K562 (cell line): ENCODE data around the gene MSMO1. TPM values are rescaled to one million over a fixed set of nuclear protein-coding genes. Genes with fewer than 3 reads are reported as not detected.
A peak's percentile ranks its signal among the peaks of the same experiment; 100 is the strongest.

Source experiments
- ATAC-seq: fragments of 200-7000 bp; cut with Tn5 transposase; 3 replicates; pipeline ENCODE4 v1.9.1; 2020; ENCODE audit warnings: moderate library complexity
- BruUV-seq: library from RNA; stranded (reverse); fragments of 400-500 nt; replicated peaks from 2 replicates; lab custom pipeline; 2021; lab: Mats Ljungman, UMichigan
- CTCF ChIA-PET: fragments of 300-600 bp; formaldehyde crosslinking; extraction: SDS; loops from one replicate; lab custom pipeline; 2021; ENCODE audit warnings: low intra/inter-chr PET ratio; lab: Yijun Ruan, JAX
- POLR2A ChIA-PET: fragments of 300-600, 350-650 bp; sonication (Branson Sonifier 250); formaldehyde crosslinking; extraction: SDS; loops from one replicate; lab custom pipeline; 2021; ENCODE audit warnings: antibody characterized with exemption, inconsistent platforms; lab: Yijun Ruan, JAX
- DNase-seq, 4 experiments: peaks; one replicate each; pipeline versions ENCODE4 v3.0.0 to v3.0.0-alpha.2; 2011 to 2018; ENCODE audit warnings: low spot score in 3 of 4, mixed read lengths in 3 of 4; ENCODE audit errors: extremely low read depth in 1 of 4
- FAIRE-seq: peaks from 2 replicates; lab custom pipeline; 2011; peaks lifted over from hg19 to GRCh38; lab: Jason Lieb, UNC
- H2AFZ ChIP-seq: 2 replicates; pipeline ENCODE4 v1.6.0; 2011; ENCODE audit warnings: low read depth, low read length, control low read depth, inconsistent platforms
- H3K27ac ChIP-seq: fragments of 200-600 bp; 3 replicates; pipeline ENCODE4 v1.8.0; 2011; ENCODE audit warnings: low read depth, mild to moderate bottlenecking, control low read depth, inconsistent platforms, low read length, moderate library complexity, mixed read lengths; ENCODE audit errors: extremely low read depth
- H3K27me3 ChIP-seq, 2 experiments: fragments of 300-600 bp in 1 of 2; 2 replicates in 1 of 2; 3 replicates in 1 of 2; pipeline versions ENCODE4 v1.6.0 to v1.8.0; 2011; ENCODE audit warnings: inconsistent platforms in 2 of 2, low read length in 2 of 2, mild to moderate bottlenecking in 1 of 2, mixed read lengths in 1 of 2, moderate library complexity in 1 of 2; ENCODE audit not compliant: control insufficient read depth in 2 of 2, insufficient read depth in 2 of 2
- H3K36me3 ChIP-seq: fragments of 300-600 bp; 3 replicates; pipeline ENCODE4 v1.8.0; 2011; ENCODE audit warnings: mild to moderate bottlenecking, low read length, inconsistent platforms; ENCODE audit not compliant: control insufficient read depth, insufficient read depth
- H3K4me1 ChIP-seq, 2 experiments: fragments of 200-600 bp in 1 of 2; replicated peaks in 1 of 2; 2 replicates in 1 of 2; 3 replicates in 1 of 2; pipeline versions ENCODE4 v1.5.1 to v1.8.0; 2011; ENCODE audit warnings: inconsistent platforms in 2 of 2, low read length in 2 of 2, mild to moderate bottlenecking in 1 of 2, mixed read lengths in 1 of 2, moderate library complexity in 1 of 2; ENCODE audit not compliant: control insufficient read depth in 2 of 2, insufficient read depth in 2 of 2
- H3K4me2 ChIP-seq: 2 replicates; pipeline ENCODE4 v1.6.1; 2011; ENCODE audit warnings: low read length, control low read depth, inconsistent platforms, mixed read lengths; ENCODE audit not compliant: insufficient read depth
- H3K4me3 ChIP-seq: fragments of 200-600 bp; sonication (generic), shearing (Covaris generic); 2 replicates; pipeline ENCODE4 v1.5.1; 2016; ENCODE audit warnings: control low read depth, inconsistent platforms
- H3K79me2 ChIP-seq: fragments of 200-600 bp; 3 replicates; pipeline ENCODE4 v1.8.0; 2011; ENCODE audit warnings: low read length, inconsistent platforms; ENCODE audit not compliant: control insufficient read depth, insufficient read depth
- H3K9ac ChIP-seq, 2 experiments: 2 replicates each; pipeline versions ENCODE4 v1.6.0 to v1.6.1; 2011; ENCODE audit warnings: low read depth in 2 of 2, low read length in 2 of 2, control low read depth in 1 of 2, inconsistent platforms in 1 of 2, mild to moderate bottlenecking in 1 of 2, mixed read lengths in 1 of 2; ENCODE audit not compliant: insufficient read depth in 1 of 2
- H3K9me1 ChIP-seq: one replicate; pipeline ENCODE4 v1.6.0; 2011; ENCODE audit warnings: inconsistent platforms, mild to moderate bottlenecking, low read length, moderate library complexity; ENCODE audit not compliant: control insufficient read depth, insufficient read depth
- H3K9me3 ChIP-seq: replicated peaks from 2 replicates; pipeline ENCODE4 v1.5.1; 2011; ENCODE audit warnings: low read depth, low read length, inconsistent platforms; ENCODE audit not compliant: control insufficient read depth, insufficient read depth
- H4K20me1 ChIP-seq: replicated peaks from 2 replicates; pipeline ENCODE4 v1.6.1; 2011; ENCODE audit warnings: low read length, inconsistent platforms, mixed read lengths; ENCODE audit not compliant: control insufficient read depth, insufficient read depth
- ARID2 ChIP-seq: fragments of 450-650 bp; IDR thresholded peaks from 2 replicates; pipeline ENCODE4 v1.6.1; 2017; ENCODE audit warnings: antibody characterized with exemption, mild to moderate bottlenecking
- ARNT ChIP-seq, 2 experiments: fragments of 450-650 bp; IDR thresholded peaks; 2 replicates each; pipeline ENCODE4 v1.6.1; 2016; ENCODE audit warnings: mild to moderate bottlenecking in 1 of 2
- CBFA2T2 ChIP-seq: fragments of 450-650 bp; conservative IDR thresholded peaks from 2 replicates; pipeline ENCODE4 v1.6.1; 2017; ENCODE audit warnings: mild to moderate bottlenecking
- CC2D1A ChIP-seq: fragments of 450-650 bp; IDR thresholded peaks from 2 replicates; pipeline ENCODE4 v1.6.1; 2017; ENCODE audit warnings: mild to moderate bottlenecking
- E2F3 ChIP-seq: fragments of 250-450 bp; sonication (Bioruptor Pico); IDR thresholded peaks from 2 replicates; pipeline ENCODE4 v1.4.0; 2020; ENCODE audit warnings: mild to moderate bottlenecking
- ELF4 ChIP-seq: fragments of 450-650 bp; formaldehyde crosslinking; IDR thresholded peaks from 2 replicates; pipeline ENCODE4 v1.4.0; 2022; ENCODE audit warnings: missing genetic modification characterization
- HDAC2 ChIP-seq: fragments of 450-650 bp; IDR thresholded peaks from 2 replicates; pipeline ENCODE4 v1.6.1; 2016; ENCODE audit warnings: mild to moderate bottlenecking
- HNRNPH1 ChIP-seq: fragments of 200-400 bp; formaldehyde crosslinking; optimal IDR thresholded peaks from 2 replicates; pipeline ENCODE3; 2017; ENCODE audit warnings: low read depth, mild to moderate bottlenecking, low read length, moderate library complexity
- KAT7 ChIP-seq: sonication (generic); formaldehyde crosslinking; IDR thresholded peaks from 2 replicates; pipeline ENCODE4 v1.8.0; 2022; ENCODE audit warnings: missing genetic modification reagents, mild to moderate bottlenecking, borderline replicate concordance
- MYBL2 ChIP-seq, 2 experiments: fragments of 450-650 bp in 1 of 2; sonication (generic) in 1 of 2; formaldehyde crosslinking in 1 of 2; IDR thresholded peaks; 2 replicates each; pipeline versions ENCODE4 v1.6.1 to v1.8.1; 2017 to 2022; ENCODE audit warnings: borderline replicate concordance in 1 of 2, inconsistent platforms in 1 of 2, low read depth in 1 of 2, mild to moderate bottlenecking in 1 of 2, missing genetic modification reagents in 1 of 2, moderate library complexity in 1 of 2
- NFRKB ChIP-seq: fragments of 450-650 bp; IDR thresholded peaks from 2 replicates; pipeline ENCODE4 v1.6.1; 2016; ENCODE audit warnings: low read depth
- PRMT5 ChIP-seq: sonication (generic); formaldehyde crosslinking; IDR thresholded peaks from 2 replicates; pipeline ENCODE4 v1.5.0; 2020; ENCODE audit warnings: missing genetic modification reagents
- RNF2 ChIP-seq: sonication (generic); IDR thresholded peaks from 2 replicates; pipeline ENCODE4 v1.6.1; 2016
- SRSF3 ChIP-seq: fragments of 200-400 bp; formaldehyde crosslinking; IDR thresholded peaks from 2 replicates; pipeline ENCODE4 v1.6.1; 2016; ENCODE audit warnings: mild to moderate bottlenecking, low read length, moderate library complexity; ENCODE audit not compliant: insufficient read depth
- SRSF9 ChIP-seq: fragments of 200-400 bp; formaldehyde crosslinking; IDR thresholded peaks from 2 replicates; pipeline ENCODE4 v1.6.1; 2017; ENCODE audit warnings: low read depth, low read length, borderline replicate concordance
- STAT5B ChIP-seq: fragments of 250-450 bp; sonication (Bioruptor Pico); IDR thresholded peaks from 2 replicates; pipeline ENCODE4 v1.8.0; 2021; ENCODE audit warnings: mild to moderate bottlenecking, inconsistent platforms
- ZKSCAN3 ChIP-seq: fragments of 250-450 bp; sonication (Bioruptor Pico); IDR thresholded peaks from 2 replicates; pipeline ENCODE4 v1.4.0; 2020
- ZNF140 ChIP-seq: fragments of 250-450 bp; sonication (Bioruptor Pico); IDR thresholded peaks from 2 replicates; pipeline ENCODE4 v1.8.0; 2021; ENCODE audit warnings: moderate library complexity, mild to moderate bottlenecking, inconsistent platforms
- ZNF311 ChIP-seq: fragments of 250-450 bp; sonication (Bioruptor Pico); IDR thresholded peaks from 2 replicates; pipeline ENCODE4 v1.4.0; 2020; ENCODE audit warnings: mild to moderate bottlenecking, moderate library complexity
- ZNF395 ChIP-seq: fragments of 200-800 bp; sonication (Bioruptor generic); IDR thresholded peaks from 2 replicates; pipeline ENCODE4 v1.6.1; 2017; ENCODE audit warnings: missing genetic modification characterization, missing compliant biosample characterization
- ZNF431 ChIP-seq: sonication (generic); formaldehyde crosslinking; IDR thresholded peaks from 2 replicates; pipeline ENCODE4 v1.8.0; 2022; ENCODE audit warnings: mild to moderate bottlenecking, missing genetic modification reagents
- WGBS: fragments of 100-300 bp; shearing (Covaris generic); methylation state at CpG from one replicate; pipeline ENCODE4 v1.1.6; 2016; ENCODE audit warnings: low coverage, mixed read lengths; ENCODE audit not compliant: insufficient coverage; ENCODE audit errors: missing lambda C conversion rate; 5-methylcytosine and 5-hydroxymethylcytosine counted together
- in situ Hi-C: fragments of 300-500 bp; cut with MboI; formaldehyde crosslinking; loops from 4 replicates; pipeline ENCODE4 v1.15.0; 2018; ENCODE audit warnings: inconsistent platforms, mixed read lengths
- intact Hi-C: fragments of 100-400 bp; cut with micrococcal nuclease; formaldehyde crosslinking; loops from 2 replicates; pipeline ENCODE4 v1.14.2; 2022
- polyA plus RNA-seq, 8 experiments: library from polyadenylated mRNA; depleted of rRNA in 4 of 8; stranded (reverse) in 5 of 8; unstranded in 3 of 8; fragments of >200 nt; fragmentation: Nextera tagmentation in 2 of 8; fragmentation: Illumina TruSeq in 1 of 8; extraction: Ambion mirVana in 2 of 8; extraction: Trizol in 1 of 8; gene quantifications; 2 replicates each; pipeline versions ENCODE4 v1.2.1 to v1.2.3, GENCODE V29; 2011 to 2014; ENCODE audit warnings: inconsistent platforms in 1 of 8, missing spikeins in 1 of 8
- total RNA-seq, 7 experiments: library from RNA; depleted of rRNA in 6 of 7; stranded (reverse); fragments of >200 nt in 6 of 7; fragmentation: Illumina TruSeq in 2 of 7; extraction: Trizol in 2 of 7; gene quantifications; 2 replicates each; pipeline versions ENCODE4 v1.2.1 to v1.2.3, GENCODE V29; 2011 to 2021; ENCODE audit warnings: low replicate concordance in 1 of 7

Gene MSMO1
- total and polyA plus RNA-seq, 9 of the 15 experiments (the other 6 are each of a cell fraction or from before 2014, with no cell fraction given), result 32.0 to 172 (median 63.5) TPM

GRCh38 chr4:165326831-165327210 is 648 bp upstream of the MSMO1 start (continued):
- TF ChIP-seq ARNT (IDR thresholded peaks at IDR 0.05), result 0 out of 4 replicates have a peak, but pooled peaks of 1 of the 2 experiments have one; percentile 26
- TF ChIP-seq, all 486 proteins: peak for 20

DNA sequence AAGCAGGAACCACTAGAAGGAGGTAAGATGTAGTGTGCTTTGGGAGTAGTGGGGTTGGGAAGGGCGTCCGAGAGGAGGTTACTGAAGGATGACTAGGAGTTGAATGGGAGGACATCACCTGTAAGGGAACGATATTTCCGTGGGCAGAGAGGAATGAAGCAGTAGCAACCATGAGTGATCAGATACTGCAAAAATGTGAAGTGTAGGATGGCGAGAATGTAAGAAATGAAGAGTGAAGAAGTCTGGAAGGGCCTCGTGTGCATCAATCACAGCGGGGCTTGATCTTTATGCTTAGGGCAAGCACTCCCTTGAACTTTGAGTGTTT is 594 bp downstream of the MSMO1 start:
- no peaks in the 10 kb centered on the region for H3K9me1 ChIP-seq
- DNase-seq (no peak), ATAC-seq (no peak), FAIRE-seq (no peak)
- intact Hi-C loops (no loop called here), in situ Hi-C loops (loop anchor here (5.0 kb wide), 1 partner anchor 121 kb away; the partner anchor contains the start of gene KLHL2)
- peak overlapping the region; percentile 70; the same call in 2 of the 3 replicates for H3K27ac ChIP-seq
- H3K9ac ChIP-seq, result peak overlapping the region; percentile 74 to 90; a peak in 3 of 4 replicates
- no peaks in the 10 kb centered on the region for H3K9me3 ChIP-seq
- WGBS, result 0% methylated on average over 7 of the region's 7 CpGs
- H3K79me2 ChIP-seq, result peaks cover 66% of the 10 kb centered on the region
- peak overlapping the region; percentile 86; the same call in 1 of the 2 replicates for H2AFZ ChIP-seq
- H3K27me3 ChIP-seq, result no peaks in the 10 kb centered on the region
- H3K4me2 ChIP-seq, result peak overlapping the region; percentile 99
- peaks cover 38% of the 10 kb centered on the region for H4K20me1 ChIP-seq
- BruUV-seq, result no TSS peak
- peak overlapping the region; percentile 84 for H3K4me3 ChIP-seq
- peaks cover 31% of the 10 kb centered on the region for H3K36me3 ChIP-seq
- ChIA-PET POLR2A (no interaction called here), CTCF (no interaction called here)
- peaks cover 9 to 25% of the 10 kb centered on the region in 2 experiments; a peak in 4 of 5 replicates for H3K4me1 ChIP-seq
- no peak for TF ChIP-seq PRMT5 (CRISPR knock-in tag)
- no peak for TF ChIP-seq RNF2
- TF ChIP-seq E2F3, result no peak
- 0 out of 2 replicates have a peak, but pooled peaks have one; percentile 18 for TF ChIP-seq NFRKB
- TF ChIP-seq ZNF311 (CRISPR knock-in tag), result no peak
- 0 out of 2 replicates have a peak, but pooled peaks have one; percentile 32 for TF ChIP-seq ZNF395 (CRISPR knock-in tag)
- 0 out of 2 replicates have a peak, but pooled peaks have one; percentile 23 for TF ChIP-seq KAT7 (CRISPR knock-in tag)
- TF ChIP-seq STAT5B (CRISPR knock-in tag), result no peak
- TF ChIP-seq ZKSCAN3 (CRISPR knock-in tag), result no peak
- no peak for TF ChIP-seq CBFA2T2
- 0 out of 2 replicates have a peak, but pooled peaks have one; percentile 4 for TF ChIP-seq ELF4 (CRISPR knock-in tag)
- TF ChIP-seq ARID2, result 0 out of 2 replicates have a peak, but pooled peaks have one; percentile 45
- TF ChIP-seq ZNF140 (CRISPR knock-in tag), result no peak
- TF ChIP-seq SRSF3, result no peak
- TF ChIP-seq HDAC2, result 0 out of 2 replicates have a peak, but pooled peaks have one; percentile 5
- no peak for TF ChIP-seq SRSF9
- TF ChIP-seq CC2D1A, result no peak
- no peak for TF ChIP-seq ZNF431 (CRISPR knock-in tag)
- TF ChIP-seq MYBL2 (IDR thresholded peaks at IDR 0.05; ENCODE audit: low read depth), result no peak
- TF ChIP-seq MYBL2 (CRISPR knock-in tag; IDR thresholded peaks at IDR 0.05; ENCODE audit: borderline replicate concordance), result no peak
- TF ChIP-seq HNRNPH1, result no peak
